Activated T-cell treated with anti-CD3 and anti-CD28 coated beads, Interleukin-2, amount 50 U/mL, for 24 hours (primary cell): ENCODE results near the gene SIPA1L3.
"Not testable (repeated sequence)": the region's sequence is repeated elsewhere in the genome, so short reads cannot be mapped to it uniquely, and the experiment has no call there.

ENCODE experiments used
- DNase-seq: peaks from one replicate; pipeline ENCODE4 v3.0.0-alpha.2; 2020
- H3K27ac Mint-ChIP-seq: 2 replicates; pipeline ENCODE4 v1.8.0; 2020; ENCODE audit warnings: mild to moderate bottlenecking, mixed read lengths
- H3K27me3 Mint-ChIP-seq: 2 replicates; pipeline ENCODE4 v1.8.0; 2020; ENCODE audit warnings: mixed read lengths
- H3K36me3 Mint-ChIP-seq: 2 replicates; pipeline ENCODE4 v1.8.0; 2020; ENCODE audit warnings: low read depth, mixed read lengths
- H3K4me1 Mint-ChIP-seq: 2 replicates; pipeline ENCODE4 v1.8.0; 2020; ENCODE audit warnings: low read depth, mixed read lengths
- H3K4me3 Mint-ChIP-seq: 2 replicates; pipeline ENCODE4 v1.8.0; 2020; ENCODE audit warnings: mild to moderate bottlenecking, moderate library complexity, mixed read lengths
- H3K9me3 Mint-ChIP-seq: 2 replicates; pipeline ENCODE4 v1.8.0; 2020; ENCODE audit warnings: mixed read lengths

The SIPA1L3 gene

GRCh38 chr19:38228491-38229439, 321.8 kb downstream of the SIPA1L3 start:
- Mint-ChIP-seq H3K36me3 (no peaks in the 10 kb centered on the region), H3K9me3 (no peaks in the 10 kb centered on the region), H3K27ac (no peak overlapping the region), H3K4me3 (peak overlapping the region; percentile 66), H3K27me3 (peaks cover 74% of the 10 kb centered on the region), H3K4me1 (peaks cover 18% of the 10 kb centered on the region)
- no peak for DNase-seq

GRCh38 chr19:38229585-38230073, 322.6 kb downstream of the SIPA1L3 start:
- Mint-ChIP-seq H3K27ac (no peak overlapping the region), H3K9me3 (no peaks in the 10 kb centered on the region), H3K36me3 (no peaks in the 10 kb centered on the region), H3K27me3 (peaks cover 73% of the 10 kb centered on the region), H3K4me1 (peaks cover 11% of the 10 kb centered on the region), H3K4me3 (no peak overlapping the region)
- DNase-seq = peak; percentile 78

- H3K27me3 Mint-ChIP-seq = peaks cover 66% of the 10 kb centered on the region
- not testable (repeated sequence) for DNase-seq, H3K4me3 Mint-ChIP-seq, H3K9me3 Mint-ChIP-seq, H3K27ac Mint-ChIP-seq, H3K36me3 Mint-ChIP-seq
- H3K4me1 Mint-ChIP-seq = peaks cover 11% of the 10 kb centered on the region
Measured at GRCh38 chr19:38230506-38231133, 323.6 kb downstream of the SIPA1L3 start.

GRCh38 chr19:38231918-38232317, 324.9 kb downstream of the SIPA1L3 start:
- no peak overlapping the region for H3K4me3 Mint-ChIP-seq
- H3K27ac Mint-ChIP-seq = no peak overlapping the region
- H3K9me3 Mint-ChIP-seq = no peaks in the 10 kb centered on the region
- peaks cover 11% of the 10 kb centered on the region for H3K4me1 Mint-ChIP-seq
- no peak for DNase-seq
- H3K36me3 Mint-ChIP-seq = no peaks in the 10 kb centered on the region
- peaks cover 57% of the 10 kb centered on the region for H3K27me3 Mint-ChIP-seq

GRCh38 chr19:38233740-38234251, 326.8 kb downstream of the SIPA1L3 start:
- no peaks in the 10 kb centered on the region for H3K36me3 Mint-ChIP-seq
- no peaks in the 10 kb centered on the region for H3K9me3 Mint-ChIP-seq
- H3K4me1 Mint-ChIP-seq = peaks cover 3% of the 10 kb centered on the region
- H3K4me3 Mint-ChIP-seq = no peak overlapping the region
- DNase-seq = peak; percentile 83
- peaks cover 41% of the 10 kb centered on the region for H3K27me3 Mint-ChIP-seq
- H3K27ac Mint-ChIP-seq = no peak overlapping the region

- H3K27ac Mint-ChIP-seq = no peak overlapping the region
- H3K4me1 Mint-ChIP-seq = no peaks in the 10 kb centered on the region
- H3K27me3 Mint-ChIP-seq = peaks cover 38% of the 10 kb centered on the region
- H3K36me3 Mint-ChIP-seq = no peaks in the 10 kb centered on the region
- DNase-seq = no peak
- no peak overlapping the region for H3K4me3 Mint-ChIP-seq
- H3K9me3 Mint-ChIP-seq = no peaks in the 10 kb centered on the region
Measured at GRCh38 chr19:38234615-38235014, 327.6 kb downstream of the SIPA1L3 start.

- no peaks in the 10 kb centered on the region for H3K36me3 Mint-ChIP-seq
- H3K27me3 Mint-ChIP-seq = peaks cover 3% of the 10 kb centered on the region
- no peak overlapping the region for H3K4me3 Mint-ChIP-seq
- peaks cover 5% of the 10 kb centered on the region for H3K4me1 Mint-ChIP-seq
- DNase-seq = no peak
- no peaks in the 10 kb centered on the region for H3K9me3 Mint-ChIP-seq
- H3K27ac Mint-ChIP-seq = no peak overlapping the region
Measured at GRCh38 chr19:38239816-38240215, 332.8 kb downstream of the SIPA1L3 start.

GRCh38 chr19:38243279-38243673, 336.3 kb downstream of the SIPA1L3 start:
- peak overlapping the region; percentile 65 for H3K4me3 Mint-ChIP-seq
- peaks cover 5% of the 10 kb centered on the region for H3K4me1 Mint-ChIP-seq
- no peaks in the 10 kb centered on the region for H3K27me3 Mint-ChIP-seq
- no peaks in the 10 kb centered on the region for H3K36me3 Mint-ChIP-seq
- DNase-seq = no peak
- H3K27ac Mint-ChIP-seq = no peak overlapping the region
- H3K9me3 Mint-ChIP-seq = no peaks in the 10 kb centered on the region

- no peak for DNase-seq
- Mint-ChIP-seq H3K36me3 (no peaks in the 10 kb centered on the region), H3K4me3 (no peak overlapping the region), H3K27me3 (no peaks in the 10 kb centered on the region), H3K9me3 (no peaks in the 10 kb centered on the region), H3K27ac (no peak overlapping the region), H3K4me1 (peaks cover 5% of the 10 kb centered on the region)
Measured at GRCh38 chr19:38245826-38246498, 339.0 kb downstream of the SIPA1L3 start.

GRCh38 chr19:38247126-38247525, 340.1 kb downstream of the SIPA1L3 start:
- no peak for DNase-seq
- Mint-ChIP-seq H3K4me1 (peaks cover 5% of the 10 kb centered on the region), H3K4me3 (no peak overlapping the region), H3K27me3 (no peaks in the 10 kb centered on the region), H3K36me3 (no peaks in the 10 kb centered on the region), H3K27ac (no peak overlapping the region), H3K9me3 (no peaks in the 10 kb centered on the region)

GRCh38 chr19:38247734-38248268, 340.8 kb downstream of the SIPA1L3 start:
- H3K27me3 Mint-ChIP-seq = no peaks in the 10 kb centered on the region
- peaks cover 5% of the 10 kb centered on the region for H3K4me1 Mint-ChIP-seq
- H3K36me3 Mint-ChIP-seq = no peaks in the 10 kb centered on the region
- DNase-seq = no peak
- no peak overlapping the region for H3K27ac Mint-ChIP-seq
- no peaks in the 10 kb centered on the region for H3K9me3 Mint-ChIP-seq
- no peak overlapping the region for H3K4me3 Mint-ChIP-seq

GRCh38 chr19:38248421-38248820, 341.4 kb downstream of the SIPA1L3 start:
- Mint-ChIP-seq H3K27ac (no peak overlapping the region), H3K27me3 (no peaks in the 10 kb centered on the region), H3K4me3 (no peak overlapping the region), H3K36me3 (no peaks in the 10 kb centered on the region), H3K9me3 (no peaks in the 10 kb centered on the region), H3K4me1 (peaks cover 5% of the 10 kb centered on the region)
- DNase-seq = no peak

GRCh38 chr19:38250428-38250820, 343.4 kb downstream of the SIPA1L3 start:
- H3K27ac Mint-ChIP-seq = no peak overlapping the region

GRCh38 chr19:38250821-38251563, 344.0 kb downstream of the SIPA1L3 start:
- Mint-ChIP-seq H3K27ac (no peak overlapping the region), H3K36me3 (no peaks in the 10 kb centered on the region), H3K4me3 (no peak overlapping the region), H3K27me3 (peaks cover 18% of the 10 kb centered on the region), H3K9me3 (no peaks in the 10 kb centered on the region), H3K4me1 (no peaks in the 10 kb centered on the region)
- DNase-seq = no peak

More at GRCh38 chr19:38250428-38250820, 343.4 kb downstream of the SIPA1L3 start:
- Mint-ChIP-seq H3K27me3 (peaks cover 13% of the 10 kb centered on the region), H3K4me3 (no peak overlapping the region), H3K36me3 (no peaks in the 10 kb centered on the region), H3K4me1 (no peaks in the 10 kb centered on the region), H3K9me3 (no peaks in the 10 kb centered on the region)
- DNase-seq = no peak
